Measurements from ENCODE around the gene SLC30A2.

The SLC30A2 gene

GRCh38 chr1:26069941-26070295 lies 24.0 kb upstream of the SLC30A2 start:
- H3K27ac ChIP-seq (ENCODE audit: low read length): no peak overlapping the region
- H3K79me2 ChIP-seq (ENCODE audit: low read length): no peaks in the 10 kb centered on the region
- H3K4me1 ChIP-seq (ENCODE audit: low read length): no peaks in the 10 kb centered on the region
- no peak overlapping the region for H2AFZ ChIP-seq (ENCODE audit: low read length)
- peaks cover 11% of the 10 kb centered on the region; the same call in 1 of the 2 replicates for H3K27me3 ChIP-seq (replicated peaks; ENCODE audit: insufficient read depth, low read length)
- H3K9ac ChIP-seq (ENCODE audit: low read length): no peak overlapping the region
- no peak overlapping the region for H3K4me2 ChIP-seq (ENCODE audit: low read depth, low read length)
- no peak overlapping the region for H3K4me3 ChIP-seq (ENCODE audit: low read length)
- H3F3A ChIP-seq (ENCODE audit: insufficient read depth, low read length): no peaks in the 10 kb centered on the region
- no peak for DNase-seq
- TF ChIP-seq EZH2 (optimal IDR thresholded peaks at IDR 0.05; ENCODE audit: low read depth, low read length): no peak
- no peak for TF ChIP-seq CTCF (IDR thresholded peaks at IDR 0.05; ENCODE audit: low read length)
- TF ChIP-seq EZH2phosphoT487 (IDR thresholded peaks at IDR 0.05; ENCODE audit: low read length): no peak
- no peaks in the 10 kb centered on the region for H3K36me3 ChIP-seq (replicated peaks; ENCODE audit: insufficient read depth, low read length)
- no peaks in the 10 kb centered on the region for H3K9me3 ChIP-seq (replicated peaks; ENCODE audit: insufficient read depth, low read length)
- H3K9me2 ChIP-seq (replicated peaks; ENCODE audit: insufficient read depth, low read length): no peaks in the 10 kb centered on the region
- H4K20me1 ChIP-seq (ENCODE audit: insufficient read depth, low read length): no peaks in the 10 kb centered on the region

GRCh38 chr1:26067432-26067911 lies 21.6 kb upstream of the SLC30A2 start, which contains the start of gene TRIM63:
Gene TRIM63 (minus strand): TSS chr1:26067630. CDS start chr1:26067494, 136 bp downstream.
- Histone ChIP-seq H3K4me3 (ENCODE audit: low read length) (no peak within 1 kb of the TSS), H3K9me3 (replicated peaks; ENCODE audit: insufficient read depth, low read length) (no peaks in the 10 kb centered on the region), H3K4me1 (ENCODE audit: low read length) (no peaks in the 10 kb centered on the region), H3K4me2 (ENCODE audit: low read depth, low read length) (no peak within 1 kb of the TSS), H3K27me3 (replicated peaks; ENCODE audit: insufficient read depth, low read length) (peaks cover 5% of the 10 kb centered on the region; the same call in 1 of the 2 replicates), H3F3A (ENCODE audit: insufficient read depth, low read length) (no peaks in the 10 kb centered on the region), H3K79me2 (ENCODE audit: low read length) (no peaks in the 10 kb centered on the region), H3K27ac (ENCODE audit: low read length) (no peak within 1 kb of the TSS), H4K20me1 (ENCODE audit: insufficient read depth, low read length) (no peaks in the 10 kb centered on the region), H2AFZ (ENCODE audit: low read length) (no peak within 1 kb of the TSS), H3K9ac (ENCODE audit: low read length) (no peak within 1 kb of the TSS), H3K9me2 (replicated peaks; ENCODE audit: insufficient read depth, low read length) (no peaks in the 10 kb centered on the region), H3K36me3 (replicated peaks; ENCODE audit: insufficient read depth, low read length) (no peaks in the 10 kb centered on the region)
- no peak for DNase-seq
- TF ChIP-seq CTCF (IDR thresholded peaks at IDR 0.05; ENCODE audit: low read length): no peak
- no peak for TF ChIP-seq EZH2 (optimal IDR thresholded peaks at IDR 0.05; ENCODE audit: low read depth, low read length)
- no peak for TF ChIP-seq EZH2phosphoT487 (IDR thresholded peaks at IDR 0.05; ENCODE audit: low read length)

- no peaks in the 10 kb centered on the region for H3K9me3 ChIP-seq (replicated peaks; ENCODE audit: insufficient read depth, low read length)
- DNase-seq: no peak
- no peak overlapping the region for H3K9ac ChIP-seq (ENCODE audit: low read length)
- no peaks in the 10 kb centered on the region for H3K27me3 ChIP-seq (replicated peaks; ENCODE audit: insufficient read depth, low read length)
- no peaks in the 10 kb centered on the region for H3K9me2 ChIP-seq (replicated peaks; ENCODE audit: insufficient read depth, low read length)
- H3K4me2 ChIP-seq (ENCODE audit: low read depth, low read length): no peak overlapping the region
- H3K36me3 ChIP-seq (replicated peaks; ENCODE audit: insufficient read depth, low read length): no peaks in the 10 kb centered on the region
- H2AFZ ChIP-seq (ENCODE audit: low read length): no peak overlapping the region
- H3K27ac ChIP-seq (ENCODE audit: low read length): no peak overlapping the region
- TF ChIP-seq CTCF (IDR thresholded peaks at IDR 0.05; ENCODE audit: low read length): no peak
- TF ChIP-seq EZH2phosphoT487 (IDR thresholded peaks at IDR 0.05; ENCODE audit: low read length): no peak
- no peak for TF ChIP-seq EZH2 (optimal IDR thresholded peaks at IDR 0.05; ENCODE audit: low read depth, low read length)
- H4K20me1 ChIP-seq (ENCODE audit: insufficient read depth, low read length): no peaks in the 10 kb centered on the region
- H3F3A ChIP-seq (ENCODE audit: insufficient read depth, low read length): no peaks in the 10 kb centered on the region
- no peak overlapping the region for H3K4me3 ChIP-seq (ENCODE audit: low read length)
- no peaks in the 10 kb centered on the region for H3K4me1 ChIP-seq (ENCODE audit: low read length)
- H3K79me2 ChIP-seq (ENCODE audit: low read length): no peaks in the 10 kb centered on the region
These were observed 20.9 kb upstream of the SLC30A2 start for GRCh38 chr1:26066857-26067256.

All from MM.1S (cell line).